Measurements from ENCODE around the gene CDC42BPG.

CDC42BPG gene

DNA sequence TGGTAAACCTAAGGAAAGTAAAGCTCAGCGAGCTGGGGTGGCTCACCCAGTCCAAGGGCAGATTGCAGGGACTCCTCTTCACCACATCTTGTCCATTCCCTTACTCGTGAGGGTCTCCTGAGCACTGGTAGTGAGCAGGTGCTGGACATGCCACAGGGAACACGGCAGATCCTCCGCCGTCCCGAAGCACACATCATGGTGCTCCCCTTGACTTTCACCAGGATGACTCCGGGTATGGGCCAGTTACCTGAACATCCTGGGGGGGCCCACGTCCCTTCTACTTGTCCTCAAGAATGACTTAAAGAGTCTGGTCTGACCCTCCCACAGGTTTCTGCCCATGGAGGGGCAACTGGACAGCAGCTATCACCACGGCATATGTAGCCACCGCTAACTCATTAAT is 58.1 kb downstream of the CDC42BPG start:
- DNase-seq = no peak

DNA sequence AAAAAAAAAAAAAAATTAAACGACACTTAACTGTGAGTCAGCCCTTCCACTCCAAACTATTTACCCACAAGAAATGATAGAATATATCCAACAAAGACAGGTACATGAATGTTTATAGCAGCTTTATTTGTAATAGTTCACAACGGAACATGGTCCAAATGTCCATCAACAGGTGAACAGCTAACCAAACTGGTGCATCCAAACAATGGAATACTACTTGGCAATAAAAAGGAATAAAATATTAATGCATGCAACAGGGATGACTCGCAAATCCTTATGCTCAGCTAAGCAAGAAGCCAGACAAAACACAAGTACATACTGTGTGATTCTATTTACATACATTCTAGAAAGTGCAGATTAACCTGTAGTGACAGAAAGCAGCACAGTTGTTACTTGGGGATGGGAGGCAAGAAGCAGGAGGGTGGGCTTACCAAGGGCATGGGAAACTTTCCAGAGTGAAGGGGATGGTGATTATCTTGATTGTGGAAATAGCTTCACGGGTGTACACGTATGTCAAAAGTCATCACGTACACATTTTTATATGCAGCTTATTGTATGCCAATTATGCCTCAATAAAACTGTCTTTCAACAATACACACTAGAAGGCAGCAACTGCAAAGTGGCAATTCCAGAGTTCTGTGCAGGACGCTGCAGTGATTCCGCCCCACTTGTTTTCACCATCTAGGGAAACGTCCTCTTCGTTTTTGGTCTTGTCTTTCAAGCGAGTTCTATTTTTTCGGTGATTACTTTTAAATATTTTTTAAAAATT is 59.5 kb downstream of the CDC42BPG start:
- DNase-seq = no peak

DNA sequence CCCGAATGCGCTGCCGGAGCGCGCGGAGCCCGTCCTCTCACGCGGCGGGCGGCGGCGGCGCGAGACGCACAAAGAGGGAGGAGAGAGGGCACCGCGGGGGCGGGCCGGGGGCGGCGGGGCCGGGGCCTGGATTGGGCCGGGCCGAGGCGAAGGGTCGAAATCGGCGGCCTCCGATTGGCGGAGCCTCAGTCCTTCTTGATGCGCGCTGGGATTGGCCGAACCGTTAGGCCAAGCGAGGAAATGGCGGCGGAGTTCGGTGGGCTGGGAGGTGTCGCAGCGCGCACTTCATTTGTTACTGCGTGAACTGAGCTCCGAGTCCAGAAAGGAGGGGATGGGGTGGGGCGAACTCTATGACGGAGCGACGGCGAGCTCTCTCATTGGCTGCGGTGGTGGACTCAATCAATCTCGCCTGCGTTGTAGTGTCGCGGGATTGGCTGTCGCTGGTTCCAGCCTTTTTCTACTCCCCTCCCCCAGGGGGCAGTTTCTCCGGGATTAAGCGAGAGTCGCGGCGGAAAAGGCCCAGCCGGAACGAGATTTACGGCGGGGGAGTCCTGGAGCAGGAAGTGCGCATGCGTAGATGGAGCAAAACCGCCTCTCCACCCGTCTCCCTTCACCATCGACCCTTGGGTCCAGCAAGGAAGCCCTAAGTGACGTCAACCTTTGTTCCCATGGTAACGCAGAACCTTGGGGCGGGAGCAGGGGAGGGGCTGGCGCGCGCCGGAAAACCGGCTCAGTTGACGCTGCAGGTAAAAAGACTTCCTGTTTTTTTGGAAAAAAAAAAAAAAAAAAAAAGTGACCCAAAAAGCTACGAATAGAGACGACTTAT is 65.8 kb downstream of the CDC42BPG start, which contains the start of gene SF1:
Gene SF1 (minus strand): TSS at position 70 of the 826 bp plus-strand sequence. CDS start 150 bp downstream, outside the sequence.
- DNase-seq = peak; percentile 97 to 99

DNA sequence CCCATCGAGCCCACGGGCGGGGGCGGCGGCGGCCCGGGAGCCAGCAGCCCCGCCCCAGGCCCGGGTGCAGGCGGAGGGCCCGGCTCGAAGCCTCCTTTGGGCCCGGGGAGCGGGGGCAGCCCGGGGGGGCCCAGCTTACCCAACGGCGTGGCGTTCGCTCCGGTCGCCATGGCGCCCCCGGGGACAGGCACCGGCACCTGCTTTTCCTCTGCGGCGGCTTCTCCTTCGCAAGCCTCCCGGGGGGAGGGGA is 66.3 kb downstream of the CDC42BPG start:
- no peak for DNase-seq

DNA sequence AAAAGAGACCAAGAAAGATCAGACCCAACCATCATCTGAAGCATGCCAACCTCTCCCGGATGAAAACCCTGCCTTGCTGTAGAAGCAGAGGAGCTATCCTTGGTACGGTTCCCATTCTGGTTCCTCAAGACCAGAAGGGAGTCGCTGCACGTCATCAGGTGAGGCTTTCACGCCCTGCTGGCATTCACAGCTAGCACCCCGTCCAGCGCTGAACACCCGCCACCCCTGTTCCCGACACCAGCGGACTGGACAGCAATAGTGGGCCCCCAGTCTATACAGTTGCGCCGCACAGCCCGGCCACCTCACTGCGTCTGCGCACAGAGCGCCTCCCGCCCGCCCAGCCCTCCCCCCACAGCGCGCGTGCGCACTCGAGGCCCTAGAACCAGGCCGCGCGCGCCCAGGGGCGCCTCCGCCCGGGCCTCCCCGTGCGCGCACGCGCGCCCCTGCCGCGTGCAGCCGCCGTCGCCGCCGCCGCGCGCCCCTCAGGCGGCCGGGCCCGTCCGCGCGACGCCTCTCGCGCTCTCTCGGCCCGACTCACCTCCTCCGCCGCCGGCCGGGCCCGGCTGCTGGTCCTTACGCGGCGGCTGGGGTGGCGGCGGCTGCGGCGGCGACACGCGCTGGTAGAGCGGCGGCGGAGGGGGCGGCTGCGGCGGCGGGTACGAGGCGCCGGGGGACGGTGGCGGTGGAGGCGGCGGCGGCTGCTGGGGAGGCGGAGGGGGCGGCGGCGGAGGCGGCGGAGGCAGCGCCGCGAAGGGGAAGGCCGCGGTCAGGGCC is 66.8 kb downstream of the CDC42BPG start:
- peak; percentile 74 to 80 for DNase-seq

DNA sequence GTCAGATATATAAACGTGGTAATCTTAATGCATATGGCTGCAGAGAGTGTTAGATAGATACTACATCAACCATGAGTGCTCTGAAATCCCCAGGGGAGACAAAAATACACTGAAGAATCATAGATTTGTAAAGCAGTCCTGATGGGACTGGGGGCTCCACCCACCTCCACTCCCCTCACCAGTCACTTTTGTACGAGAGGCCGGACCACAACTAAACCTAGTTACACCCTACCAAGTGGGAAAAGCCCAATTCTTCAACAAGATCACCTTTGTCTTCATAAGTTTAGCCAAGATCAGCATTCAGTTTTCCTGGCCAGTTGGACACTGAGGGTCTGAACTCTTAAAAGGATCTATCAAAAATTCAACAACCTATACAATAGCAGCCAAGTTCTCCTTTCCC is 67.6 kb downstream of the CDC42BPG start:
- no peak for DNase-seq

DNA sequence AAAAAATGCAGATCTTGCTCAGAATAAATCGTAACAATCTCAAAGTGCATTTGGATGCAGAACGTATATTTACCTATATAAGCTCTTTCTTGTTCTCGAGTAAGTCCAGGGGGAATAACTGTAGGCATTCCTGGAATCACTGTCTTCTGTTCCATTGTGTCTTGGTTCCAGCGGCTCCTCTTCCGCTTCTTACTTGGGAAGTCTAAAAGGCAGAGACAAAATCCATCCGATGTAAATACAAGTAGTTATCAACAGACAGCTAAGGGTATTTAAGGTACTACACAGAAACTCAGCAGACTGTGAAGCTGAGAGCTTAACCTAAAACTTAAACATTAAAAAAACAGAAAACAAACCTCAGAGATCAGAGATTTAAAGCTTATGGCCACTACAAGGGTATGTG is 68.0 kb downstream of the CDC42BPG start:
- no peak for DNase-seq

DNA sequence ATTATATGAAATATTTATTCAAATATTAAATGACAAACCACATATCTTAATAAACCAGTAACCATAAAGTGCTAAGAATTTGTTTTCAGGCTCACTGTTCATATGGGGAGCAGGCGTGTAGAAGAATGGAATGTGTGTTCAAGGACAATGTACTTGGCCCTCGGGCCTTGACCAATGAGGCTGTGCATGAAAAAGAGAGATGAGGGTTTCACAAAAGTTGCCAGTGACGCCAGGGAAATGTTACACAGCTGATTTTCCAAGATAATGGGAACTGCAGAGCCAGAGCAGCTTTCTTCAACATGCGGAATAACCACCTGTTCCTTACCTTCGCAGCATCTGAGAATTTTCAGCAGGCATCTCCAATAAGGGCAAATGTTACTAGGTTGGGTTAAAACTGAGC is 70.3 kb downstream of the CDC42BPG start:
- no peak for DNase-seq

Measured in activated CD4-positive, alpha-beta T cell treated with anti-CD3 and anti-CD28 coated beads, Interleukin-2, amount 50 U/mL, for 48 hours (primary cell).